BE2C (cell line): Measurements from ENCODE around the gene CSF1R.
A peak's percentile ranks its signal among the peaks of the same experiment; 100 is the strongest.

Source experiments
- DNase-seq: peaks from one replicate; pipeline ENCODE4 v3.0.0-alpha.2; 2020
- H3K27me3 ChIP-seq: fragments of 250-450 bp; sonication (Bioruptor Pico); 2 replicates; pipeline ENCODE4 v1.5.1; 2020; ENCODE audit warnings: mild to moderate bottlenecking
- H3K36me3 ChIP-seq: fragments of 250-450 bp; sonication (Bioruptor Pico); 2 replicates; pipeline ENCODE4 v1.5.1; 2020; ENCODE audit warnings: mild to moderate bottlenecking
- H3K4me1 ChIP-seq: fragments of 250-450 bp; sonication (Bioruptor Pico); 2 replicates; pipeline ENCODE4 v1.5.1; 2020
- H3K4me3 ChIP-seq: 2 replicates; pipeline ENCODE4 v1.5.1; 2011; ENCODE audit warnings: low read depth, low read length
- H3K9me3 ChIP-seq: fragments of 250-450 bp; sonication (Bioruptor Pico); 2 replicates; pipeline ENCODE4 v1.5.1; 2020
- TF ChIP-seq, protein P1 (sequence below): IDR thresholded peaks from 2 replicates; pipeline ENCODE4 v1.5.1; 2012; ENCODE audit warnings: mild to moderate bottlenecking, low read depth, low read length

The CSF1R gene

DNA sequence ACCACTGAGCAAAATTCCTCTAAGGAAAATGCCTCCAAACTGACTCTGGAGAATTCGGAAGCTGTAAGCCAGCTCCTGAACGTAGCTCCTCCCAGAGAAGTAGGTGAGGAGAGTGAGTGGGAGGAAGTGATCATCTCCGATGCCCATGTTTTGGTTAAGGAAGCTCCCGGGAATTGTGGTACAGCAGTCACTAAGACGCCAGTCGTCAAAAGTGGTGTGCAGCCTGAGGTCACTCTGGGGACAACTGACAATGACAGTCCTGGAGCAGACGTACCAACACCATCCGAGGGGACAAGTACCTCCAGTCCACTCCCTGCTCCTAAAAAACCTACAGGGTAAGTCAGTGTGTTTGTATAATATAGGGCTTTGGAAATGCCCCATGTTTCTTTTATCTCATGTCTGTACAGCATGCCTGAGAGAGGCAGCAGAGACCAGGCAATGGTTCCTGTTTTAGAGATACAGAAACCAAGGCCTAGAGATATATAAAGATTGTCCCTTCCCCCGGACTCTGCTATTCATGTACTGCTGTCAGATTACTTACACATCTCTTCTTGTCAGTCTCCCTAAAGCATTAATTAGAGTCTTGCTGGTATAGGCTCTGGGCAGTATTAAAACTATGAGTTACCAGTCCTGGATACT lies 61.9 kb downstream of the CSF1R start:
- 0 out of 2 replicates have a peak, but pooled peaks cover 2% of the 10 kb centered on the region for H3K4me1 ChIP-seq

GRCh38 chr5:150023136-150023535 lies 63.2 kb downstream of the CSF1R start:
- Histone ChIP-seq H3K4me1 (0 out of 2 replicates have a peak, but pooled peaks cover 2% of the 10 kb centered on the region), H3K36me3 (peaks cover 87% of the 10 kb centered on the region), H3K27me3 (no peaks in the 10 kb centered on the region), H3K9me3 (no peaks in the 10 kb centered on the region), H3K4me3 (no peak overlapping the region)
- no peak for DNase-seq
- TF ChIP-seq, protein P1, sequence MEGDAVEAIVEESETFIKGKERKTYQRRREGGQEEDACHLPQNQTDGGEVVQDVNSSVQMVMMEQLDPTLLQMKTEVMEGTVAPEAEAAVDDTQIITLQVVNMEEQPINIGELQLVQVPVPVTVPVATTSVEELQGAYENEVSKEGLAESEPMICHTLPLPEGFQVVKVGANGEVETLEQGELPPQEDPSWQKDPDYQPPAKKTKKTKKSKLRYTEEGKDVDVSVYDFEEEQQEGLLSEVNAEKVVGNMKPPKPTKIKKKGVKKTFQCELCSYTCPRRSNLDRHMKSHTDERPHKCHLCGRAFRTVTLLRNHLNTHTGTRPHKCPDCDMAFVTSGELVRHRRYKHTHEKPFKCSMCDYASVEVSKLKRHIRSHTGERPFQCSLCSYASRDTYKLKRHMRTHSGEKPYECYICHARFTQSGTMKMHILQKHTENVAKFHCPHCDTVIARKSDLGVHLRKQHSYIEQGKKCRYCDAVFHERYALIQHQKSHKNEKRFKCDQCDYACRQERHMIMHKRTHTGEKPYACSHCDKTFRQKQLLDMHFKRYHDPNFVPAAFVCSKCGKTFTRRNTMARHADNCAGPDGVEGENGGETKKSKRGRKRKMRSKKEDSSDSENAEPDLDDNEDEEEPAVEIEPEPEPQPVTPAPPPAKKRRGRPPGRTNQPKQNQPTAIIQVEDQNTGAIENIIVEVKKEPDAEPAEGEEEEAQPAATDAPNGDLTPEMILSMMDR, result no peak

More for the DNA sequence above, 61.9 kb downstream of the CSF1R start:
- DNase-seq, result no peak
- H3K9me3 ChIP-seq, result no peaks in the 10 kb centered on the region
- TF ChIP-seq, protein P1, result peak; percentile 26; the same call in 1 of the 2 replicates
- no peak overlapping the region for H3K4me3 ChIP-seq
- H3K27me3 ChIP-seq, result no peaks in the 10 kb centered on the region
- peaks cover 82% of the 10 kb centered on the region for H3K36me3 ChIP-seq

GRCh38 chr5:150022681-150023080 lies 63.7 kb downstream of the CSF1R start:
- H3K36me3 ChIP-seq, result peaks cover 86% of the 10 kb centered on the region
- H3K4me1 ChIP-seq, result 0 out of 2 replicates have a peak, but pooled peaks cover 2% of the 10 kb centered on the region
- no peaks in the 10 kb centered on the region for H3K9me3 ChIP-seq
- no peak for DNase-seq
- H3K4me3 ChIP-seq, result no peak overlapping the region
- TF ChIP-seq, protein P1, result no peak
- no peaks in the 10 kb centered on the region for H3K27me3 ChIP-seq

- Histone ChIP-seq H3K9me3 (no peaks in the 10 kb centered on the region), H3K4me3 (no peak overlapping the region), H3K27me3 (no peaks in the 10 kb centered on the region), H3K4me1 (0 out of 2 replicates have a peak, but pooled peaks cover 2% of the 10 kb centered on the region), H3K36me3 (peaks cover 85% of the 10 kb centered on the region)
- TF ChIP-seq, protein P1, result no peak
- no peak for DNase-seq
Observed at GRCh38 chr5:150022158-150022531, 64.2 kb downstream of the CSF1R start.

DNA sequence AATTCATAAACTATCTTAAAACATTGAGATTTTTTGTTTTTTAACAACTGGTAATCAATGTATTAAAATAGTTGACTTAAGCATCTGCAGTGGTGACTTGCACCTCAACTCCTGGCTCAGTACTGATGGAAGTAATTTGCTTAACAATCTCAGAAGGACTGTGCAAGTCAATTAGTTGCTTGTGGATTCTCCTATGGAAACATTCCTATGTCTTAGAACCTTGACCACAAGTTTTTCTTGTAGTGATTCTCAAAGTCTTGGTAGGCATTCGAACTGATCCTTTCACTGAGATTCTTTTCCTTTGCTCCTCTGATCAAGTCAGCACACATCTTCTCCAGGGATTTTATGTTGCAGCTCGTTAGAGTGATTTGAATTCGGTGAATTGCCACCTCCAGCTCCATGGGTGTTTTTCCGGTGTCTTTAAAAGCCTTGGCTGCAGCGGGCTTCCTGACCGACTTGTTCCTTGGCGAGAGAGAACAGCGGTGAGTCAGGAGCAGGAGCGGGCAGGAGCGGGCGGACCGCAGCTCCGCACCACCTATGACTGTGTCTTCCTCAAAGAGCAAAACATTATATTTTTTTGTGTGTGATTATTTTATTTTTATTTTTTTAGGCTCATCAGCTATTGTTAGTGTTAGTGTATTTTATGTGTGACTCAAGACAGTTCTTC lies 64.7 kb downstream of the CSF1R start:
- TF ChIP-seq, protein P1, result no peak
- DNase-seq, result no peak
- H3K36me3 ChIP-seq, result peaks cover 82% of the 10 kb centered on the region
- H3K4me1 ChIP-seq, result 0 out of 2 replicates have a peak, but pooled peaks cover 2% of the 10 kb centered on the region
- H3K4me3 ChIP-seq, result no peak overlapping the region
- H3K27me3 ChIP-seq, result no peaks in the 10 kb centered on the region
- no peaks in the 10 kb centered on the region for H3K9me3 ChIP-seq

GRCh38 chr5:150020249-150020648 lies 66.1 kb downstream of the CSF1R start:
- H3K4me3 ChIP-seq, result no peak overlapping the region
- no peaks in the 10 kb centered on the region for H3K9me3 ChIP-seq
- H3K4me1 ChIP-seq, result 0 out of 2 replicates have a peak, but pooled peaks cover 2% of the 10 kb centered on the region
- H3K27me3 ChIP-seq, result no peaks in the 10 kb centered on the region
- peaks cover 78% of the 10 kb centered on the region for H3K36me3 ChIP-seq
- TF ChIP-seq, protein P1, result no peak
- DNase-seq, result no peak
